Activated CD4-positive, alpha-beta T cell treated with anti-CD3 and anti-CD28 coated beads, Interleukin-2, Interleukin-6, amounts not matched to agents 100 ng/mL and 50 ng/mL, durations not matched to agents 16 hours and 8 hours (primary cell): ENCODE results near the gene KMT2B.

Source experiments
- DNase-seq: peaks from one replicate; pipeline ENCODE4 v3.0.0-alpha.2; 2020

KMT2B gene

DNA sequence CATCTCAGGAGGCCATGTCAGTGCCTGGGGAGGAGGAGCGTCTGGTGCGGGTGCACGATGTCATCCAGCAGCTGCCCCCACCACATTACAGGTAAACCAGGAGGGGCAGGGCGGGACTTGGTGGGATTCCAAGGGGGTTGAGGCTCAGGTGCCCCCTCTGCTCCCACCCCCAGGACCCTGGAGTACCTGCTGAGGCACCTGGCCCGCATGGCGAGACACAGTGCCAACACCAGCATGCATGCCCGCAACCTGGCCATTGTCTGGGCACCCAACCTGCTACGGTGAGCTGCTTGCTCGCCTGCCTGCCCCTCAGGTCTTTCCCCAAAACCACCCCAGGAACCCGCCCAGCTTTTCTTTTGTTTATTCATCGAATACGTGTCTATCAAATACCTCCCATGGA is 64.8 kb downstream of the KMT2B start:
- DNase-seq = no peak

DNA sequence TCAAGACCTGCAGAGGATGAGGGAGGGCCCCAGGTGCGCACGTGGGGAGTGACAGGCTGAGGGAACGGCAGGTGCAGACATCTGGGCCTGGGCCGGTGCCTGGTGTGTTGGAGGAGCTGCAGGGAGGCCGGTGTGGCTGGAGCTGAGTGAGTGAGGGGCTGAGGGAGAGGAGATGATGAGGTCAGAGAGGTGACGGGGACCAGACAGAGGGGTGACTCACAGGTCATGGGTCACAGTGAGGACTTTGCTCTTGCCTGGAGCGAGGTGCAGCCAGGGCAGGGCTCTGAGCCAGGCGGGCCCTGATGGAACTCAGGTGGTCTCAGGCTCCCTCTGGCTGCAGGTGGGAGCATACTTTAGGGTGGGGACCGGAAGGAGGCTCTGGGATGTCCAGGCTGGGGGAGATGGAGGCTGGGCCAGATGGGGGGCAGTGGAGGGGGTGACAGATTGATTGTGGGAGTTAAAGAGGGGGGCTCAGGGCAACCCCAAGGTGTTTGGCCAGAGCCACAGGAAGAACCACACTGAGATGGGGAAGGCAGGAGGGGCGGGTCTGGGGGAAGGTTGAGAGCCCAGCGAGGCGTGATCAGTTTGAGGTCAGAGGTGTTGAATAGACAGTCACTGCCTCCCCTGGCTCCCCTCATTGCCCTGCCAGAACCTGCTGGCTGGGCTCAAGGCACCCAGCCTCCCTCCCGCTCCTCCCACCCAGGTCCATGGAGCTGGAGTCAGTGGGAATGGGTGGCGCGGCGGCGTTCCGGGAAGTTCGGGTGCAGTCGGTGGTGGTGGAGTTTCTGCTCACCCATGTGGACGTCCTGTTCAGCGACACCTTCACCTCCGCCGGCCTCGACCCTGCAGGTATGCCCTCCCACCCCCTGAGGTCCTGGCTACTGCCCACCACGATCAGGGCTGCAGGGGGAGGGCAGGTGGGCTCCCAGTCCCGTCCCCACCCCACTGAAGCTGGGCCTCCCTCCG is 65.9 kb downstream of the KMT2B start:
- DNase-seq = no peak

DNA sequence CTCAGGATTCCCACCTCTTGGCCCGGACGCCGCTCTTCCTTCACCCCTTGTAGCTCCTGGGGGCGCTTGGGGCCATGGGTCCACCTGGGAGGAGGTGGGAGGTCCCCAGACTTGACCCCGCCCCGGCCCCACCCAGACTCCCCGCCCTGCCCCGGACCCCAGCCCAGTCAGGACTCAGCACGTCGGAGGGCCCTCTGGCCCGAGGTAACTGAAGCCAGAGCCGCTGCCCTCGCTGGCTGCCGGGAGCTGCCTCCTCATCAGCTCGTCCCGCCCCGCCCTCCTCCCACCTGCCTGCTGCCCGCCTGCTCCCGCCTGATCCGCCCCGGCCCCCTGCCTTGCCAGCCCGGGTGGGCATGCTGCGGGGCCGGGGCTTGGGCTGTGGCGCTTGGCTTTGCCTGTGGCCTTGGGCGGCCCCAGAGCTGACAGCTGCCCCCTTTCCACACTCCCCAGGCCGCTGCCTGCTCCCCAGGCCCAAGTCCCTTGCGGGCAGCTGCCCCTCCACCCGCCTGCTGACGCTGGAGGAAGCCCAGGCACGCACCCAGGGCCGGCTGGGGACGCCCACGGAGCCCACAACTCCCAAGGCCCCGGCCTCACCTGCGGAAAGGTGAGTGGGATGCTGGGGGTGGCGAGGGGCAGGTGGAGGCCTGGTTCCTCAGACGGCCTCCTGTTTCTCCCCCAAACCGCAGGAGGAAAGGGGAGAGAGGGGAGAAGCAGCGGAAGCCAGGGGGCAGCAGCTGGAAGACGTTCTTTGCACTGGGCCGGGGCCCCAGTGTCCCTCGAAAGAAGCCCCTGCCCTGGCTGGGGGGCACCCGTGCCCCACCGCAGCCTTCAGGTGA is 66.9 kb downstream of the KMT2B start:
- no peak for DNase-seq

DNA sequence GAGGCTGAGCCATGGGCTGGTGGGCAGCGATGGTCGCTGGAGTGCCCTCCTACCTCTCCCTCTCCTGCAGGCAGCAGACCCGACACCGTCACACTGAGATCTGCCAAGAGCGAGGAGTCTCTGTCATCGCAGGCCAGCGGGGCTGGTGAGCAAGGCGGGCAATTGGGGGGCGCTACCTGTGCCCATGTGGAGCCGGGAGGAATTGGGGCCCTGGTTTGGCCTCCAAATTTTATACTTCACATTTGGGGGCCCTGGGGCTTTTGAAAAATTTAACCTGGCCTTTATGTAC is 67.5 kb downstream of the KMT2B start:
- no peak for DNase-seq

DNA sequence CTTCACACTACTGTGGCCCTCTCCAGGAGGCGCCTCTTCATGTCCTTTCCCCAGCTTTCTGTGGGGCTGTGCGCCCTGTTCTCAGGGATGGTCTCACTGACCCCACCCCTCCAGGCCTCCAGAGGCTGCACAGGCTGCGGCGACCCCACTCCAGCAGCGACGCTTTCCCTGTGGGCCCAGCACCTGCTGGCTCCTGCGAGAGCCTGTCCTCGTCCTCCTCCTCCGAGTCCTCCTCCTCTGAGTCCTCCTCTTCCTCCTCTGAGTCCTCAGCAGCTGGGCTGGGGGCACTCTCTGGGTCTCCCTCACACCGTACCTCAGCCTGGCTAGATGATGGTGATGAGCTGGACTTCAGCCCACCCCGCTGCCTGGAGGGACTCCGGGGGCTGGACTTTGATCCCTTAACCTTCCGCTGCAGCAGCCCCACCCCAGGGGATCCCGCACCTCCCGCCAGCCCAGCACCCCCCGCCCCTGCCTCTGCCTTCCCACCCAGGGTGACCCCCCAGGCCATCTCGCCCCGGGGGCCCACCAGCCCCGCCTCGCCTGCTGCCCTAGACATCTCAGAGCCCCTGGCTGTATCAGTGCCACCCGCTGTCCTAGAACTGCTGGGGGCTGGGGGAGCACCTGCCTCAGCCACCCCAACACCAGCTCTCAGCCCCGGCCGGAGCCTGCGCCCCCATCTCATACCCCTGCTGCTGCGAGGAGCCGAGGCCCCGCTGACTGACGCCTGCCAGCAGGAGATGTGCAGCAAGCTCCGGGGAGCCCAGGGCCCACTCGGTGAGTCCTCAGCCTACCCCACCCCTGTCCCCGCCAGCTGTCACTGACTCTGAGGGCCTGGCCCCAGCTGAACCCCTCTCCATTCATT is 68.7 kb downstream of the KMT2B start:
- no peak for DNase-seq

DNA sequence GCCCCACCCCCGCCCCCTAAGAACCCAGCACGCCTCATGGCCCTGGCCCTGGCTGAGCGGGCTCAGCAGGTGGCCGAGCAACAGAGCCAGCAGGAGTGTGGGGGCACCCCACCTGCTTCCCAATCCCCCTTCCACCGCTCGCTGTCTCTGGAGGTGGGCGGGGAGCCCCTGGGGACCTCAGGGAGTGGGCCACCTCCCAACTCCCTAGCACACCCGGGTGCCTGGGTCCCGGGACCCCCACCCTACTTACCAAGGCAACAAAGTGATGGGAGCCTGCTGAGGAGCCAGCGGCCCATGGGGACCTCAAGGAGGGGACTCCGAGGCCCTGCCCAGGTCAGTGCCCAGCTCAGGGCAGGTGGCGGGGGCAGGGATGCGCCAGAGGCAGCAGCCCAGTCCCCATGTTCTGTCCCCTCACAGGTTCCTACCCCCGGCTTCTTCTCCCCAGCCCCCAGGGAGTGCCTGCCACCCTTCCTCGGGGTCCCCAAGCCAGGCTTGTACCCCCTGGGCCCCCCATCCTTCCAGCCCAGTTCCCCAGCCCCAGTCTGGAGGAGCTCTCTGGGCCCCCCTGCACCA is 69.5 kb downstream of the KMT2B start:
- no peak for DNase-seq
